Nephron progenitor cell (in vitro differentiated cells): ENCODE measurements around the gene FLRT1.
A peak's percentile ranks its signal among the peaks of the same experiment; 100 is the strongest.
"Not testable (repeated sequence)": the region's sequence is repeated elsewhere in the genome, so short reads cannot be mapped to it uniquely, and the experiment has no call there.

Experiments used
- DNase-seq: peaks from one replicate; pipeline ENCODE4 v3.0.0; 2021
- H3K27ac Mint-ChIP-seq: 2 replicates; pipeline ENCODE4 v1.8.0; 2021; ENCODE audit warnings: mild to moderate bottlenecking, moderate library complexity, mixed read lengths
- H3K27me3 Mint-ChIP-seq: 2 replicates; pipeline ENCODE4 v1.8.0; 2021; ENCODE audit warnings: mild to moderate bottlenecking, low read depth, mixed read lengths; ENCODE audit not compliant: poor library complexity
- H3K36me3 Mint-ChIP-seq: 2 replicates; pipeline ENCODE4 v1.8.0; 2021; ENCODE audit warnings: low read depth, mixed read lengths
- H3K4me1 Mint-ChIP-seq: 2 replicates; pipeline ENCODE4 v1.8.0; 2021; ENCODE audit warnings: mixed read lengths
- H3K4me3 Mint-ChIP-seq: 2 replicates; pipeline ENCODE4 v1.8.0; 2021; ENCODE audit warnings: mild to moderate bottlenecking, moderate library complexity, mixed read lengths
- H3K9me3 Mint-ChIP-seq: 2 replicates; pipeline ENCODE4 v1.8.0; 2021; ENCODE audit warnings: mild to moderate bottlenecking, moderate library complexity, mixed read lengths
- CTCF ChIP-seq: fragments of 200-600 bp; sonication (generic); IDR thresholded peaks from 2 replicates; pipeline ENCODE4 v1.5.0; 2021; ENCODE audit warnings: antibody characterized with exemption

FLRT1 gene

GRCh38 chr11:64041846-64042245 lies 6.1 kb downstream of the FLRT1 start:
- no peak overlapping the region for H3K4me3 Mint-ChIP-seq

GRCh38 chr11:64042301-64042700 lies 6.6 kb downstream of the FLRT1 start:
- H3K36me3 Mint-ChIP-seq = no peaks in the 10 kb centered on the region
- H3K4me3 Mint-ChIP-seq = no peak overlapping the region
- DNase-seq = peak; percentile 41
- no peak overlapping the region for H3K27ac Mint-ChIP-seq
- no peak for TF ChIP-seq CTCF
- H3K4me1 Mint-ChIP-seq = peaks cover 31% of the 10 kb centered on the region
- H3K27me3 Mint-ChIP-seq = peaks cover 40% of the 10 kb centered on the region
- no peaks in the 10 kb centered on the region for H3K9me3 Mint-ChIP-seq

More at GRCh38 chr11:64041846-64042245, 6.1 kb downstream of the FLRT1 start:
- no peak for TF ChIP-seq CTCF
- Mint-ChIP-seq H3K4me1 (peaks cover 31% of the 10 kb centered on the region), H3K27me3 (peaks cover 45% of the 10 kb centered on the region), H3K9me3 (no peaks in the 10 kb centered on the region), H3K27ac (no peak overlapping the region), H3K36me3 (no peaks in the 10 kb centered on the region)
- DNase-seq = no peak

GRCh38 chr11:64043545-64043944 lies 7.8 kb downstream of the FLRT1 start:
- H3K27ac Mint-ChIP-seq = no peak overlapping the region
- TF ChIP-seq CTCF = no peak
- peaks cover 28% of the 10 kb centered on the region for H3K27me3 Mint-ChIP-seq
- no peak overlapping the region for H3K4me3 Mint-ChIP-seq
- H3K36me3 Mint-ChIP-seq = no peaks in the 10 kb centered on the region
- no peaks in the 10 kb centered on the region for H3K9me3 Mint-ChIP-seq
- peaks cover 31% of the 10 kb centered on the region for H3K4me1 Mint-ChIP-seq
- no peak for DNase-seq

GRCh38 chr11:64044730-64045393 lies 9.1 kb downstream of the FLRT1 start:
- no peaks in the 10 kb centered on the region for H3K36me3 Mint-ChIP-seq
- peaks cover 19% of the 10 kb centered on the region for H3K27me3 Mint-ChIP-seq
- no peak for TF ChIP-seq CTCF
- H3K4me1 Mint-ChIP-seq = peaks cover 31% of the 10 kb centered on the region
- no peak overlapping the region for H3K27ac Mint-ChIP-seq
- H3K9me3 Mint-ChIP-seq = no peaks in the 10 kb centered on the region
- no peak overlapping the region for H3K4me3 Mint-ChIP-seq
- DNase-seq = no peak

- DNase-seq = no peak
- Mint-ChIP-seq H3K4me1 (peaks cover 27% of the 10 kb centered on the region), H3K36me3 (no peaks in the 10 kb centered on the region), H3K9me3 (no peaks in the 10 kb centered on the region), H3K27ac (no peak overlapping the region), H3K27me3 (peaks cover 13% of the 10 kb centered on the region), H3K4me3 (no peak overlapping the region)
- TF ChIP-seq CTCF = no peak
These were observed 10.0 kb downstream of the FLRT1 start for GRCh38 chr11:64045700-64046099.

GRCh38 chr11:64047373-64047772 lies 11.6 kb downstream of the FLRT1 start:
- not testable (repeated sequence) for H3K27me3 Mint-ChIP-seq, H3K9me3 Mint-ChIP-seq, H3K4me3 Mint-ChIP-seq, H3K27ac Mint-ChIP-seq, H3K36me3 Mint-ChIP-seq, DNase-seq
- peaks cover 12% of the 10 kb centered on the region for H3K4me1 Mint-ChIP-seq
